PFSK-1 (cell line): ENCODE measurements around the gene RNF145.

Experiments used
- FOXP2 ChIP-seq: optimal IDR thresholded peaks from 2 replicates; pipeline ENCODE3; 2011; ENCODE audit warnings: borderline replicate concordance, control low read depth, inconsistent platforms; ENCODE audit not compliant: insufficient read depth; ENCODE audit errors: extremely low read length, extremely low read depth
- POLR2AphosphoS5 ChIP-seq: IDR thresholded peaks from 2 replicates; pipeline ENCODE4 v1.6.1; 2012; ENCODE audit warnings: low read depth, mild to moderate bottlenecking, control low read depth, low read length, moderate library complexity
- REST ChIP-seq, 2 experiments: IDR thresholded peaks; 2 replicates each; pipeline versions ENCODE4 v1.6.1 to v1.8.0; 2011 to 2012; ENCODE audit warnings: low read depth in 2 of 2, low read length in 2 of 2, control low read depth in 1 of 2, inconsistent platforms in 1 of 2, mild to moderate bottlenecking in 1 of 2, moderate library complexity in 1 of 2; ENCODE audit not compliant: insufficient read depth in 1 of 2
- SIN3A ChIP-seq: IDR thresholded peaks from 2 replicates; pipeline ENCODE4 v1.6.1; 2012; ENCODE audit warnings: mild to moderate bottlenecking, low read length, moderate library complexity, borderline replicate concordance; ENCODE audit not compliant: insufficient read depth
- TAF1 ChIP-seq: IDR thresholded peaks from 2 replicates; pipeline ENCODE4 v1.6.1; 2012; ENCODE audit warnings: low read length, control low read depth, borderline replicate concordance; ENCODE audit not compliant: insufficient read depth

GRCh38 chr5:159174511-159175168 is 34.7 kb downstream of the RNF145 start:
- no peak for TF ChIP-seq TAF1
- no peak for TF ChIP-seq SIN3A
- TF ChIP-seq FOXP2: no peak
- no peak for TF ChIP-seq POLR2AphosphoS5
- TF ChIP-seq REST (IDR thresholded peaks at IDR 0.05; ENCODE audit: insufficient read depth in 1 of 2, low read depth in 2 of 2, low read length in 2 of 2): no peak
